SK-N-SH (cell line): ENCODE results near the gene NHS. TPM values are rescaled to one million over a fixed set of nuclear protein-coding genes. Genes with fewer than 3 reads are reported as not detected.

ENCODE experiments used
- CTCF ChIA-PET: fragments of 300-600, 350-600 bp; formaldehyde crosslinking; extraction: SDS; loops from one replicate; lab custom pipeline; 2021; lab: Yijun Ruan, JAX
- POLR2A ChIA-PET: fragments of 350-600 bp; sonication (Branson Sonifier 250); formaldehyde crosslinking; extraction: SDS; loops from one replicate; lab custom pipeline; 2020; ENCODE audit warnings: antibody characterized with exemption, inconsistent platforms; lab: Yijun Ruan, JAX
- DNase-seq: peaks from one replicate; pipeline ENCODE4 v3.0.0; 2012
- H2AFZ ChIP-seq: fragments of 200-600 bp; sonication (generic); 2 replicates; pipeline ENCODE4 v1.8.1; 2016; ENCODE audit warnings: antibody characterized with exemption, mild to moderate bottlenecking, low read depth
- H3F3A ChIP-seq: fragments of 200-600 bp; sonication (generic); replicated peaks from 2 replicates; pipeline ENCODE3; 2016; ENCODE audit warnings: antibody characterized with exemption, mild to moderate bottlenecking; ENCODE audit not compliant: insufficient read depth
- H3K27ac ChIP-seq, 2 experiments: fragments of 200-500 bp in 1 of 2; fragments of 200-600 bp in 1 of 2; sonication (Bioruptor generic) in 1 of 2; sonication (generic), shearing (Covaris generic) in 1 of 2; 2 replicates each; pipeline versions ENCODE4 v1.5.1 to v1.6.1; 2014 to 2016; ENCODE audit warnings: low read depth in 2 of 2, inconsistent platforms in 1 of 2, low read length in 1 of 2, mild to moderate bottlenecking in 1 of 2, mixed read lengths in 1 of 2
- H3K27me3 ChIP-seq: fragments of 200-600 bp; sonication (generic), shearing (Covaris generic); 2 replicates; pipeline ENCODE4 v1.6.1; 2016; ENCODE audit warnings: mixed run types; ENCODE audit not compliant: insufficient read depth
- H3K36me3 ChIP-seq, 2 experiments: fragments of 200-500 bp in 1 of 2; fragments of 200-600 bp in 1 of 2; sonication (Bioruptor generic) in 1 of 2; sonication (generic) in 1 of 2; replicated peaks in 1 of 2; 2 replicates each; pipeline versions ENCODE3 to v1.5.1; 2014 to 2016; ENCODE audit warnings: low read length in 1 of 2, mild to moderate bottlenecking in 1 of 2; ENCODE audit not compliant: insufficient read depth in 2 of 2, control insufficient read depth in 1 of 2
- H3K4me1 ChIP-seq, 2 experiments: fragments of 200-500 bp in 1 of 2; fragments of 200-600 bp in 1 of 2; sonication (Bioruptor generic) in 1 of 2; sonication (generic), shearing (Covaris generic) in 1 of 2; 2 replicates each; pipeline versions ENCODE4 v1.5.1 to v1.6.1; 2014 to 2016; ENCODE audit warnings: low read depth in 1 of 2, low read length in 1 of 2, mixed run types in 1 of 2; ENCODE audit not compliant: insufficient read depth in 2 of 2, control insufficient read depth in 1 of 2
- H3K4me2 ChIP-seq: fragments of 200-600 bp; sonication (generic), shearing (Covaris generic); 2 replicates; pipeline ENCODE4 v1.6.1; 2017; ENCODE audit warnings: mixed run types
- H3K4me3 ChIP-seq, 2 experiments: fragments of 200-500 bp in 1 of 2; fragments of 200-600 bp in 1 of 2; sonication (Bioruptor generic) in 1 of 2; sonication (generic), shearing (Covaris generic) in 1 of 2; 2 replicates each; pipeline versions ENCODE4 v1.5.1 to v1.8.1; 2014 to 2016; ENCODE audit warnings: low read depth in 2 of 2, inconsistent platforms in 1 of 2, low read length in 1 of 2, mild to moderate bottlenecking in 1 of 2, mixed read lengths in 1 of 2, moderate library complexity in 1 of 2
- H3K79me2 ChIP-seq: fragments of 200-600 bp; sonication (generic); 2 replicates; pipeline ENCODE4 v1.8.1; 2017; ENCODE audit warnings: mild to moderate bottlenecking; ENCODE audit not compliant: insufficient read depth
- H3K9ac ChIP-seq: fragments of 200-600 bp; sonication (generic); 2 replicates; pipeline ENCODE4 v1.6.1; 2017; ENCODE audit warnings: mixed run types
- H3K9me2 ChIP-seq: fragments of 200-600 bp; sonication (generic); 2 replicates; pipeline ENCODE4 v1.6.1; 2017; ENCODE audit warnings: mixed run types
- H3K9me3 ChIP-seq: fragments of 200-600 bp; sonication (generic); 2 replicates; pipeline ENCODE4 v1.6.1; 2017; ENCODE audit warnings: mixed run types, mild to moderate bottlenecking, moderate library complexity
- H4K20me1 ChIP-seq: fragments of 200-600 bp; sonication (generic); 2 replicates; pipeline ENCODE4 v1.6.1; 2017; ENCODE audit warnings: mild to moderate bottlenecking, mixed run types; ENCODE audit not compliant: insufficient read depth
- EP300 ChIP-seq, 2 experiments: IDR thresholded peaks; 2 replicates each; pipeline versions ENCODE4 v1.4.0 to v1.6.1; 2012; ENCODE audit warnings: borderline replicate concordance in 1 of 2, low read depth in 1 of 2, low read length in 1 of 2
- EZH2phosphoT487 ChIP-seq: fragments of 200-600 bp; sonication (generic); IDR thresholded peaks from 2 replicates; pipeline ENCODE4 v1.6.1; 2017; ENCODE audit warnings: low read depth, mixed run types, mild to moderate bottlenecking, antibody characterized with exemption, moderate library complexity, borderline replicate concordance
- FOXM1 ChIP-seq: IDR thresholded peaks from 2 replicates; pipeline ENCODE4 v1.4.0; 2012; ENCODE audit warnings: low read depth, mild to moderate bottlenecking
- IRF3 ChIP-seq: fragments of 150-350 bp; IDR thresholded peaks from 2 replicates; pipeline ENCODE4 v1.6.1; 2016; ENCODE audit warnings: mild to moderate bottlenecking, low read depth, low read length
- MXI1 ChIP-seq: IDR thresholded peaks from 2 replicates; pipeline ENCODE4 v1.6.1; 2012; ENCODE audit warnings: mild to moderate bottlenecking, low read depth, low read length, improper control_type of control experiment
- NRF1 ChIP-seq: IDR thresholded peaks from 2 replicates; pipeline ENCODE4 v1.6.1; 2012; ENCODE audit warnings: low read depth, mild to moderate bottlenecking, low read length
- PBX3 ChIP-seq: IDR thresholded peaks from 2 replicates; pipeline ENCODE4; 2012
- POLR2AphosphoS5 ChIP-seq: IDR thresholded peaks from 2 replicates; pipeline ENCODE4 v1.6.1; 2012; ENCODE audit warnings: low read depth, low read length
- RCOR1 ChIP-seq: fragments of 150-350 bp; IDR thresholded peaks from 2 replicates; pipeline ENCODE4 v1.6.1; 2017; ENCODE audit warnings: antibody characterized with exemption, low read length
- REST ChIP-seq: IDR thresholded peaks from 2 replicates; pipeline ENCODE4 v1.6.1; 2012; ENCODE audit warnings: mild to moderate bottlenecking, low read depth, low read length, moderate library complexity
- RFX5 ChIP-seq: IDR thresholded peaks from 2 replicates; pipeline ENCODE4 v1.6.1; 2012; ENCODE audit warnings: mild to moderate bottlenecking, improper control_type of control experiment, low read length
- RXRA ChIP-seq: IDR thresholded peaks from 2 replicates; pipeline ENCODE4 v1.4.0; 2012; ENCODE audit warnings: low read depth, mild to moderate bottlenecking, borderline replicate concordance
- SIN3A ChIP-seq: IDR thresholded peaks from 2 replicates; pipeline ENCODE4 v1.6.1; 2012; ENCODE audit warnings: low read depth, mild to moderate bottlenecking, low read length, moderate library complexity, borderline replicate concordance
- SMC3 ChIP-seq: IDR thresholded peaks from 2 replicates; pipeline ENCODE4 v1.6.1; 2012; ENCODE audit warnings: low read depth, low read length, improper control_type of control experiment
- TAF1 ChIP-seq: IDR thresholded peaks from 2 replicates; pipeline ENCODE4 v1.6.1; 2012; ENCODE audit warnings: low read depth, mild to moderate bottlenecking, low read length, moderate library complexity, borderline replicate concordance
- TCF12 ChIP-seq: IDR thresholded peaks from 2 replicates; pipeline ENCODE4 v1.4.0; 2012
- TEAD4 ChIP-seq: IDR thresholded peaks from 2 replicates; pipeline ENCODE4 v1.4.0; 2012; ENCODE audit warnings: mild to moderate bottlenecking, borderline replicate concordance; ENCODE audit not compliant: insufficient read depth
- WGBS: methylation state at CpG from one replicate; pipeline ENCODE4 v1.1.6; 2017; ENCODE audit warnings: low lambda C conversion rate; 5-methylcytosine and 5-hydroxymethylcytosine counted together
- polyA plus RNA-seq, 3 experiments: library from polyadenylated mRNA; depleted of rRNA; stranded (reverse); fragments of >200 nt; gene quantifications; 2 replicates each; pipeline ENCODE4 v1.2.3, GENCODE V29; 2012
- TF ChIP-seq, protein P1 (sequence below): IDR thresholded peaks from 2 replicates; pipeline ENCODE4 v1.4.0; 2012; ENCODE audit warnings: low read depth
- TF ChIP-seq, protein P2 (sequence below): IDR thresholded peaks from 2 replicates; pipeline ENCODE4 v1.4.0; 2012; ENCODE audit warnings: low read depth, borderline replicate concordance

Gene NHS
- polyA plus RNA-seq, 1 of the 3 experiments (the other 2 are of a cell fraction): 1.0 TPM

DNA sequence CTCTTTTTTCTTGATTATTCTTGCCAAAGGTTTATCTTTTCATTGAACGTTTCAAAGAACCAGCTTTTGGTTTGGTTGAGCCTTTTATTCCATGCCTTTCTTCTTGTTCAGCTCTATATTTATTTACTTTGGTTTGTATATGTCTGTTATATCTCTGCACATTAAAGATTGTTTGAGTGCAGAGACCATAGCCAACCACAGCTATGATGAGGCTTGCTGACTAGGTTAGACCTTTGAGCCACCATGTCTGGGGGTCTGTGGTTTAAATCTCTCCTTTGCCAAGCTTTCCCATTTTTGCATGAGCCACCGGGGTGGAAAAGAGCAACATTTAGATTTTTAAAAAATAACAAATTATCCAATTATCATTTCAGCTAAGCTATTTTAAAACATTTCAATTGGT is 96.1 kb downstream of the NHS start:
- ChIA-PET POLR2A (no interaction called here), CTCF (interaction anchor here (0.8 kb wide), 1 partner anchor 64 kb away, joined by 3 read pairs; no protein-coding TSS in a partner anchor)
- H2AFZ ChIP-seq: no peak overlapping the region
- H3K4me1 ChIP-seq: peaks cover 0 to 6% of the 10 kb centered on the region in 2 experiments; a peak in 1 of 4 replicates
- no peaks in the 10 kb centered on the region for H3K9me3 ChIP-seq
- no peak overlapping the region for H3K4me2 ChIP-seq
- H3K9ac ChIP-seq: no peak overlapping the region
- no peaks in the 10 kb centered on the region for H3K36me3 ChIP-seq
- no peaks in the 10 kb centered on the region for H3K27me3 ChIP-seq
- no peak for TF ChIP-seq POLR2AphosphoS5
- TF ChIP-seq RXRA: no peak
- TF ChIP-seq, all 33 proteins: peak for 0
- no peak overlapping the region for H3K4me3 ChIP-seq
- WGBS: 43% methylated on average over 2 of the region's 2 CpGs
- no peaks in the 10 kb centered on the region for H3K9me2 ChIP-seq
- H3F3A ChIP-seq: peaks cover 13% of the 10 kb centered on the region
- H3K79me2 ChIP-seq: no peaks in the 10 kb centered on the region
- DNase-seq: no peak
- no peak overlapping the region for H3K27ac ChIP-seq
- H4K20me1 ChIP-seq: no peaks in the 10 kb centered on the region

DNA sequence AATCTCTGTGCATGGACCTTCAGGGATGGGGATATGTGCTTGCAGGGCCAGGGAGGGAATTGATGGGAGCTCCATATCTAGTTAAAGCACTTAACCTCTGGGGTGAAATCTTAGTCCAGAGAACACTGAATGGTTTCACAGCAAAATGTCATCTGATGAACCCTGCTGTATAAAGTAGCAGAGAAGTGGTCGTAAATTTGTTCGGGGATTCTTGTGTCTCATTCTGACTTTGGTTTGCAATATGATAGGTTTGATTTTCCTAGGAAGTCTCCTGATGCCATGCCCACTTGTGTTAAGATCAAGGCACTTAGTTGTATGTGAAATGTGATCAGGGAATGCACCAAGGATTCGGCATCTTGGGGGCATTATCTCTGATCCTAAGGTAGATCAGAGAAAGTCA is 96.9 kb downstream of the NHS start:
- POLR2A ChIA-PET: no interaction called here
- Histone ChIP-seq H3K9ac (no peak overlapping the region), H3K4me2 (no peak overlapping the region), H3K9me3 (no peaks in the 10 kb centered on the region), H3K79me2 (no peaks in the 10 kb centered on the region), H3K27me3 (no peaks in the 10 kb centered on the region), H3K4me1 (peaks cover 0 to 6% of the 10 kb centered on the region in 2 experiments; a peak in 1 of 4 replicates), H3K4me3 (no peak overlapping the region), H3F3A (peaks cover 13% of the 10 kb centered on the region)
- DNase-seq: no peak
- TF ChIP-seq TCF12 (no peak), RFX5 (no peak), SMC3 (no peak), RCOR1 (no peak), SIN3A (no peak), TEAD4 (no peak), MXI1 (no peak), IRF3 (no peak), POLR2AphosphoS5 (no peak), REST (no peak), PBX3 (no peak), EP300 (IDR thresholded peaks at IDR 0.05; ENCODE audit: borderline replicate concordance in 1 of 2, low read depth in 1 of 2, low read length in 1 of 2) (no peak), EZH2phosphoT487 (no peak), TAF1 (no peak), NRF1 (no peak), FOXM1 (no peak)
- TF ChIP-seq, protein P1, sequence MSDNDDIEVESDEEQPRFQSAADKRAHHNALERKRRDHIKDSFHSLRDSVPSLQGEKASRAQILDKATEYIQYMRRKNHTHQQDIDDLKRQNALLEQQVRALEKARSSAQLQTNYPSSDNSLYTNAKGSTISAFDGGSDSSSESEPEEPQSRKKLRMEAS: no peak
- TF ChIP-seq, protein P2, sequence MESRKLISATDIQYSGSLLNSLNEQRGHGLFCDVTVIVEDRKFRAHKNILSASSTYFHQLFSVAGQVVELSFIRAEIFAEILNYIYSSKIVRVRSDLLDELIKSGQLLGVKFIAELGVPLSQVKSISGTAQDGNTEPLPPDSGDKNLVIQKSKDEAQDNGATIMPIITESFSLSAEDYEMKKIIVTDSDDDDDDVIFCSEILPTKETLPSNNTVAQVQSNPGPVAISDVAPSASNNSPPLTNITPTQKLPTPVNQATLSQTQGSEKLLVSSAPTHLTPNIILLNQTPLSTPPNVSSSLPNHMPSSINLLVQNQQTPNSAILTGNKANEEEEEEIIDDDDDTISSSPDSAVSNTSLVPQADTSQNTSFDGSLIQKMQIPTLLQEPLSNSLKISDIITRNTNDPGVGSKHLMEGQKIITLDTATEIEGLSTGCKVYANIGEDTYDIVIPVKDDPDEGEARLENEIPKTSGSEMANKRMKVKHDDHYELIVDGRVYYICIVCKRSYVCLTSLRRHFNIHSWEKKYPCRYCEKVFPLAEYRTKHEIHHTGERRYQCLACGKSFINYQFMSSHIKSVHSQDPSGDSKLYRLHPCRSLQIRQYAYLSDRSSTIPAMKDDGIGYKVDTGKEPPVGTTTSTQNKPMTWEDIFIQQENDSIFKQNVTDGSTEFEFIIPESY: no peak
- TF ChIP-seq, all 33 proteins: peak for 0
- CTCF ChIA-PET: interaction anchor here (0.8 kb wide), 1 partner anchor 64 kb away, joined by 3 read pairs; no protein-coding TSS in a partner anchor
- Histone ChIP-seq H3K27ac (no peak overlapping the region), H3K9me2 (no peaks in the 10 kb centered on the region), H3K36me3 (no peaks in the 10 kb centered on the region), H2AFZ (no peak overlapping the region), H4K20me1 (no peaks in the 10 kb centered on the region)
- 61% methylated on average over 3 of the region's 3 CpGs for whole genome bisulfite sequencing
